ENCODE results near the gene CCDC88B. TPM values are rescaled to one million over a fixed set of nuclear protein-coding genes. Genes with fewer than 3 reads are reported as not detected.

The CCDC88B gene
- total RNA-seq, 4 donors from 2014 or later, result 0.98 to 5.2 (median 2.1) TPM

- H3K4me1 ChIP-seq, result peaks cover 5 to 19% of the 10 kb centered on the region in 2 donors
- H3K27me3 ChIP-seq, result no peaks in the 10 kb centered on the region
- H3K9me3 ChIP-seq, result no peaks in the 10 kb centered on the region
- no peak for DNase-seq
- no peak overlapping the region for H3K27ac ChIP-seq
- ATAC-seq, result no peak
- intact Hi-C loops (cut with DNase I; ENCODE audit: low total_unique reads), result no loop called here
- H3K4me3 ChIP-seq, result no peak overlapping the region
- in situ Hi-C loops (cut with MboI; ENCODE audit: low sequenced_read_pairs in 4 of 4), result no loop called here
- peaks cover 0 to 64% of the 10 kb centered on the region in 2 donors for H3K36me3 ChIP-seq
- TF ChIP-seq POLR2A (IDR thresholded peaks at IDR 0.05) (no peak), CTCF (IDR thresholded peaks at IDR 0.05 in 4 of 5, conservative IDR thresholded peaks at IDR 0.05 in 1 of 5) (no peak)
Measured at GRCh38 chr11:64362339-64362738, 22.3 kb downstream of the CCDC88B start.

GRCh38 chr11:64364435-64364834 lies 24.4 kb downstream of the CCDC88B start:
- H3K27ac ChIP-seq, result no peak overlapping the region
- peaks cover 0 to 78% of the 10 kb centered on the region in 2 donors for H3K36me3 ChIP-seq
- H3K4me1 ChIP-seq, result peaks cover 0 to 8% of the 10 kb centered on the region in 2 donors
- no peak for TF ChIP-seq POLR2A (IDR thresholded peaks at IDR 0.05)
- no peak for TF ChIP-seq CTCF (IDR thresholded peaks at IDR 0.05 in 4 of 5, conservative IDR thresholded peaks at IDR 0.05 in 1 of 5)
- ATAC-seq (no peak), DNase-seq (no peak)
- intact Hi-C loops (cut with DNase I; ENCODE audit: low total_unique reads) (no loop called here), in situ Hi-C loops (cut with MboI; ENCODE audit: low sequenced_read_pairs in 4 of 4) (no loop called here)
- H3K9me3 ChIP-seq, result no peaks in the 10 kb centered on the region
- H3K4me3 ChIP-seq, result no peak overlapping the region
- no peaks in the 10 kb centered on the region for H3K27me3 ChIP-seq

GRCh38 chr11:64364911-64365310 lies 24.9 kb downstream of the CCDC88B start:
- intact Hi-C loops (cut with DNase I; ENCODE audit: low total_unique reads), result no loop called here
- no peak for ATAC-seq
- Histone ChIP-seq H3K4me1 (peaks cover 0 to 4% of the 10 kb centered on the region in 2 donors), H3K27ac (no peak overlapping the region), H3K4me3 (no peak overlapping the region), H3K27me3 (no peaks in the 10 kb centered on the region), H3K9me3 (no peaks in the 10 kb centered on the region), H3K36me3 (peaks cover 0 to 78% of the 10 kb centered on the region in 2 donors)
- no peak for DNase-seq
- TF ChIP-seq CTCF (IDR thresholded peaks at IDR 0.05 in 4 of 5, conservative IDR thresholded peaks at IDR 0.05 in 1 of 5) (no peak), POLR2A (IDR thresholded peaks at IDR 0.05) (no peak)
- in situ Hi-C loops (cut with MboI; ENCODE audit: low sequenced_read_pairs in 4 of 4), result no loop called here

- intact Hi-C loops (cut with DNase I; ENCODE audit: low total_unique reads), result no loop called here
Measured at GRCh38 chr11:64366751-64367150, 26.7 kb downstream of the CCDC88B start.

More at GRCh38 chr11:64366751-64367150, 26.7 kb downstream of the CCDC88B start:
- Histone ChIP-seq H3K4me3 (no peak overlapping the region), H3K36me3 (peaks cover 0 to 62% of the 10 kb centered on the region in 2 donors), H3K27me3 (no peaks in the 10 kb centered on the region), H3K9me3 (no peaks in the 10 kb centered on the region), H3K4me1 (no peaks in the 10 kb centered on the region), H3K27ac (no peak overlapping the region)
- TF ChIP-seq CTCF (IDR thresholded peaks at IDR 0.05 in 4 of 5, conservative IDR thresholded peaks at IDR 0.05 in 1 of 5), result no peak
- no peak for TF ChIP-seq POLR2A (IDR thresholded peaks at IDR 0.05)
- ATAC-seq (no peak), DNase-seq (no peak)
- in situ Hi-C loops (cut with MboI; ENCODE audit: low sequenced_read_pairs in 4 of 4), result no loop called here
